ENCODE data around the gene SMAD3.
"Not testable (repeated sequence)": the region's sequence is repeated elsewhere in the genome, so short reads cannot be mapped to it uniquely, and the experiment has no call there.

The SMAD3 gene

DNA sequence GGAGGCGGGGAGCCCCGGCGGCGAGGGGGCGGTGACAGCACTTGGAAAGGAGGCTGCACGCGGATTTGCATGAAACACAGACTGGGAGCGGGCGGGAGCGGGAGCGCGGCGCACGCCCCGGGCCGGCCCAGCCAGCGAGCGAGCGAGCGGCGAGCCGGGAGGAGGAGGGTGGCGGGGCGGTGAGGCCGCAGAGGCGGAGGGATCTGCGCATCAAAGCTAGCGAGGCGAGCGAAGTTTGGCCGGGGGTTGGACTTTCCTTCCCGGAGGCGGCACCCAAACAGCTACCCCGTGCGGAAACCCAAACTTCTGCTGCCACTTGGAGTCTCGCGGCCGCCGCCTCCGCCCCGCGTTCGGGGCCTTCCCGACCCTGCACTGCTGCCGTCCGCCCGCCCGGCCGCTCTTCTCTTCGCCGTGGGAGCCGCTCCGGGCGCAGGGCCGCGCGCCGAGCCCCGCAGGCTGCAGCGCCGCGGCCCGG lies at the start of gene SMAD3:
TSS of gene SMAD3 (plus strand) at position 72 of the 475 bp plus-strand sequence. CDS start 553 bp downstream, outside the sequence.
- peak; percentile 96 for DNase-seq (ENCODE audit: low spot score)

- no peak for DNase-seq (ENCODE audit: low spot score)
Measured at GRCh38 chr15:67017311-67017710, 48.1 kb upstream of the SMAD3 start.

- no peak for DNase-seq (ENCODE audit: low spot score)
Measured at GRCh38 chr15:67018026-67018425, 47.4 kb upstream of the SMAD3 start.

DNA sequence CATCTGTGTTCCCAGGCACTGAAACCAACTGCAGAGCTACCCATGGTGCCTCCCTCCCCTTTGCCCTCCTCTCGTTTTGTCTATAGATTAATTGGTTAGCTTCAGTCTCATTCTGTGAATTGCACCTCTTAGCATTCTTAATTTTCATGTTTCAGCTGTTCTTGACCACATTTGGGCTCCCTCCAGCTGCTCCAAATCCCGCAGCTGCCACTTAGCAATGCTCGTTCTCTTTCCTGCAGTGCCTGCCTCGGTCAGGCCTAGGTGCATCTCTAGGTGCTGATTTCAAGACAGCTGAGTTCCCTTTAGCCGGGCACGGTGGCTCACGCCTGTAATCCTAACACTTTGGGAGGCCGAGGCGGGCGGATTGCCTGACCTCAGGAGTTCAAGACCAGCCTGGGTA lies 47.0 kb upstream of the SMAD3 start:
- DNase-seq (ENCODE audit: low spot score), result no peak

GRCh38 chr15:67019069-67019468 lies 46.3 kb upstream of the SMAD3 start:
- DNase-seq (ENCODE audit: low spot score), result no peak

DNA sequence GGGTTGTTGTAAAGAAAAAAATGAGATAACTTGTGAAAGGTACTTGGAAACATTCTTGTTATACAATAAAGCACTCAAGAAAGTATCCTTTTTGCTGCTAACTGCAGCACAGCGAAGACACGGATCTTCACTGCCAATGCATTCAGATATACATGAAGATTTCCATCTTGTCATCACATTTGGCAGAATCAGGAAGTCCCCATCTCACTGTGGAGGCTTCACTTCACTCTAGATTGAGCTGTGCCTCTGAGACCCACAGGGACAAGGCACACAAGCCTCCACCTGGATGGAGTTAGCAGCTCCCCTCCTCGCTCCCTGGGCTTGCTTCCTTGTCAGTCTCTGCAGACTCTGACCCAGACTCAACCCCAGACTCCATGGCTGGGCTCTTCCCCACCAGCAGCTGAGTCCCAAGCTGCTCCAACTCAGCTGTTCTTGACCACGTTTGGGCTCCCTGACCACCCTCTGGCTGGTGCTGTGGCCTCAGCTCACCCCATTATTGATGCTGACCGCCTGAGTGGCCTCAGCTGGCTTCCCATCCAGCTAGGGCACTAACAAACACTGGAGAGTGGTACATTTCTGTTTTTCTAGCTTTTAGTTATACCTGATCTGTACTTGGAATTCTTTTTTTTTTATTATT lies 45.4 kb upstream of the SMAD3 start:
- DNase-seq (ENCODE audit: low spot score), result no peak

DNA sequence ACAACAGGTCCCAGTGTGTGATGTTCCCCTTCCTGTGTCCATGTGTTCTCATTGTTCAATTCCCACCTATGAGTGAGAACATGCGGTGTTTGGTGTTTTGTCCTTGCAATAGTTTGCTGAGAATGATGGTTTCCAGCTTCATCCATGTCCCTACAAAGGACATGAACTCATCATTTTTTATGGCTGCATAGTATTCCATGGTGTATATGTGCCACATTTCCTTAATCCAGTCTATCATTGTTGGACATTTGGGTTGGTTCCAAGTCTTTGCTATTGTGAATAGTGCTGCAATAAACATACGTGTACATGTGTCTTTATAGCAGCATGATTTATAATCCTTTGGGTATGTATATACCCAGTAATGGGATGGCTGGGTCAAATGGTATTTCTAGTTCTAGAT lies 44.7 kb upstream of the SMAD3 start:
- not testable (repeated sequence) for DNase-seq (ENCODE audit: low spot score)

DNA sequence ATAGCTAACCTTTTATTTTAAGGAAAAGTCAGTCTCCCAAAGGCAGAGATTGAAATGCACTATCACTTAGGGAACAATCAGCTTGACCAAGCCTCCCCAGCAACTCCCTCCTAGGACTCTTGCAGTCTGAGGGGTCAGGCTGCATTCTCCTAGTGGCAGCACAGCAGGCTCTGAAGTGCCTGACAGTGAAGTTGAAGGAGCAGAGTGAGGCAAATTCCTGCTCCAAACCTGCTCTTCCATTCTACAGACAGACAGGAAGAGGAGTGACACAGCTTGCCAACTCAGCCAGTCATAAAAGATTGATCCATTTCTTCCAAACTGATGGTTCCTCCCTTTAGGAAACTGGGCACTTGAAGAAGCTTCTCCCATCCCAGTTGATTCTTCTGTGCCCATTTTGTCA lies 43.9 kb upstream of the SMAD3 start:
- DNase-seq (ENCODE audit: low spot score), result no peak

DNA sequence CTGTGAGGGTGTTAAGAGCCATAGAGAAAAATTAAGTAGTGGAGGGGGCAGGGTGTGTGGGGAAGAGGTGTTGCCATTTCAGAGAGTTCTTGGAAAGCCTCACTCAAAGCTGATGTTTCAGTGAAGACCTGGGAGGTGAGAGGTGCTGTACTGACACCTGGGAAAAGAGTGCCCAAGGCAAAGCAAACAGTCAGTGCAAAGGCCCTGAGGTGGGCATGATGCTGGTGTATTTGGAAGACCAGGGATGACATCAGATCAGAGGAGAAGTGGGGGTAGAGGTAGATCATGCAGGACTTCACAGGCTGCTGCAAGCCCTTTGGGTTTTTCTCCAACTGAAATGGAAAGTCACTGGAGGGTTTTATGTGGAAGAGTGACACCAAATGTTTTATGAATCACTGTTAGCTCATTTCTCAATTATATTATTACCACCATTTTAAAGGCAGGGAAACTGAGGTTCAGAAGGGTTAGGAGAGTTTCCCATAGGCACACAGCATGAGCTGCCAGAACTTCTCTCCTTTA lies 42.8 kb upstream of the SMAD3 start:
- no peak for DNase-seq (ENCODE audit: low spot score)

- no peak for DNase-seq (ENCODE audit: low spot score)
Measured at GRCh38 chr15:67023517-67024313, 41.7 kb upstream of the SMAD3 start.

GRCh38 chr15:67024314-67024997 lies 40.9 kb upstream of the SMAD3 start:
- peak; percentile 92 for DNase-seq (ENCODE audit: low spot score)

DNA sequence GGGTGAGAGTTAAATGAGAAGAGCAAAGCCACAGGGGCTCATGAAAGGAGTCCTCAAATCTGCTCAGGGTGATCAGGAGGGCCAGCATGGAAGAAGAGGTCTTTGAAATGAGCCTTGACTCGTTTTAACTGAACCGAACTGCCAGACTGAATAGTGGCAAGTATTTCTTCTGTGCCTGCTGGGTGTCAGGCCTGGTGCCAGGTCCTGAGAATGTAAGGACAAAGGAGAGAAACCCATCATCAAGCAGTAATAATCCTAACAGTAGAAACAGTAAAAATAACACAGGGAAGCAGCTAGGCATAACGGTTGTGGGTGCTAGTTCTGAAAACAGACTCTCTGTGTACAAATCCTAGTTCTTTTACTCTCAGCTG lies 40.4 kb upstream of the SMAD3 start:
- no peak for DNase-seq (ENCODE audit: low spot score)

- DNase-seq (ENCODE audit: low spot score), result peak; percentile 48
Measured at GRCh38 chr15:67025719-67026609, 39.4 kb upstream of the SMAD3 start.

GRCh38 chr15:67026610-67026967 lies 38.8 kb upstream of the SMAD3 start:
- no peak for DNase-seq (ENCODE audit: low spot score)

DNA sequence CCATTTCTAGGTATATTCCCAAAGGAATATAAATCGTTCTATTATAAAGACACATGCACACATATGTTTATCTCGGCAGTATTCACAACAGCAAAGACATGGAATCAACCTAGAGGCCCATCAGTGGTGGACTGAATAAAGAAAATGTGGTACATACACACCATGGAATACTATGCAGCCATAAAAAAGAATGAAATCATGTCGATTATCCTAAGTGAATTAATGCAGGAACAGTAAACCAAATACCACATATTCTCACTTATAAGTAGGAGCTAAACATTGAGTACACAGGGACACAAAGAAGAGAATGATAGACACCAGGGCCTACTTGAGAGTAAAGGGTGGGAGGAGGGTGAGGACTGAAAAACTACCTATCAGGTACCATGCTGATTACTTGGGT lies 37.0 kb upstream of the SMAD3 start:
- DNase-seq (ENCODE audit: low spot score), result not testable (repeated sequence)

- no peak for DNase-seq (ENCODE audit: low spot score)
Measured at GRCh38 chr15:67030036-67030762, 35.2 kb upstream of the SMAD3 start.

GRCh38 chr15:67031331-67031730 lies 34.1 kb upstream of the SMAD3 start:
- no peak for DNase-seq (ENCODE audit: low spot score)

GRCh38 chr15:67032608-67033007 lies 32.8 kb upstream of the SMAD3 start:
- DNase-seq (ENCODE audit: low spot score), result no peak

- no peak for DNase-seq (ENCODE audit: low spot score)
Measured at GRCh38 chr15:67033012-67033411, 32.4 kb upstream of the SMAD3 start.

- no peak for DNase-seq (ENCODE audit: low spot score)
Measured at GRCh38 chr15:67033571-67034044, 31.8 kb upstream of the SMAD3 start.

GRCh38 chr15:67035886-67036285 lies 29.5 kb upstream of the SMAD3 start:
- DNase-seq (ENCODE audit: low spot score), result peak; percentile 64
